ENCODE data around the gene WDR33. TPM values are rescaled to one million over a fixed set of nuclear protein-coding genes. Genes with fewer than 3 reads are reported as not detected.
"Not testable (repeated sequence)": the region's sequence is repeated elsewhere in the genome, so short reads cannot be mapped to it uniquely, and the experiment has no call there.

Gene WDR33
- total RNA-seq, 8 experiments from 2014 or later: 32.8 to 80.9 (median 49.2) TPM

DNA sequence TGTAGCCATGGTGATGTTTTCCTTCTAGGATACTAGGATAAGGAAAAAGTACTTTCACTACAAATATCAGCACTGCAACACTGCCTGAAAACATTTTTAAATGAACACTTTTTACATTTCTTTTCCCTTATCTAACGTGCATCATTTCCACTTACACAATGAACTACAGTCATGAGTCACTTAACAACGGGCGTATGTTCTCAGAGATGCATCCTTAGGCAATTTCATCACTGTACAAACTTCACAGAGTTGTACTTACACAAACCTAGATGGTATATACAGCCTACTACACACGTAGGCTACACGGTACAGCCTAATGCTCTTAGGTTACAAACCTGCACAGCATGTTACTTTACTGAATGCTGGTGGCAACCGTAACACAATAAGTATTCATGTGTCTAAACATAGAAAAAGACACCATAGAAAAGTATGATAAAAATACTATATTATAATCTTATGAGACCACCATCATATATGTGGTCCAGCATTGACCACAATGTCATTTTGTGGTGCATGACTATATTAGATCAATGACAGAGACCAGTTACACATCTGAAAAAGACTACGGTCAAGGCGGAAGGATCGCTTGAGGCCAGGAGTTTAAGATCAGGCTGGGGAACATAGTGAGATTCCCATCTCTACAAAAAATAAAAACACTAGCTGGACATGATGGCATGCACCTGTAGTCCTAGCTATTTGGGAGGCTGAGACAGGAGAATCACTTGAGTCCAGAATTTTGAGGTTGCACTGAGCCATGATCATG is 39.8 kb downstream of the WDR33 start:
- no peaks in the 10 kb centered on the region for H3K4me1 ChIP-seq (replicated peaks in 1 of 2)
- H3K4me3 ChIP-seq: no peak overlapping the region
- peak in 3 of 8 experiments; percentile 68 to 71 (median 69) for ATAC-seq (replicated peaks in 6 of 8)
- no peak overlapping the region for H3K27ac ChIP-seq
- in situ Hi-C loops (cut with MboI; ENCODE audit: low pct_unique_long_range_greater_than_20kb in 2 of 9, low sequenced_read_pairs in 9 of 9, unreplicated experiment in 9 of 9): no loop called here
- WGBS, 10 experiments: 36 to 100% (median 94%) methylated on average over 1 to 6 of the region's 9 CpGs; no CpG with 5 or more reads in 1 of the 10 experiments

DNA sequence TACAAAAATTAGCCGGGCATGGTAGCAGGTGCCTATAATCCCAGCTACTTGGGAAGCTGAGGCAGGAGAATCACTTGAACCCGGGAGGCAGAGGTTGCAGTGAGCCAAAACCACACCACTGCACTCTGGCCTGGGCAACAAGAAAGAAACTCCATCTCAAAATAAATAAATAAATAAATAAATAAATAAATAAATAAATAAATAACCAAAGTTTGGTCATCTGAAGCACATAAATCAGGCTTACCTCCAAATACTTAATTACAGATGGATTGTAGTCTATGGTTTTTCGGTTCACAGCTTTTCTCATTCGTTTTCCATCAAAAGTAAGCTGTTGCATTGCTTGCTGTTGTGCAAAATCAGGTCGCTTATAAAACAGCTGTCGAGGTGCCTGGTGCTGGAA is 40.4 kb downstream of the WDR33 start:
- WGBS, 10 experiments: 61 to 100% (median 93%) methylated on average over 1 to 6 of the region's 6 CpGs; no CpG with 5 or more reads in 1 of the 10 experiments
- H3K4me3 ChIP-seq; ATAC-seq (replicated peaks in 6 of 8); H3K27ac ChIP-seq; in situ Hi-C loops (cut with MboI; ENCODE audit: low pct_unique_long_range_greater_than_20kb in 2 of 9, low sequenced_read_pairs in 9 of 9, unreplicated experiment in 9 of 9); H3K4me1 ChIP-seq (replicated peaks in 1 of 2): not testable (repeated sequence)

DNA sequence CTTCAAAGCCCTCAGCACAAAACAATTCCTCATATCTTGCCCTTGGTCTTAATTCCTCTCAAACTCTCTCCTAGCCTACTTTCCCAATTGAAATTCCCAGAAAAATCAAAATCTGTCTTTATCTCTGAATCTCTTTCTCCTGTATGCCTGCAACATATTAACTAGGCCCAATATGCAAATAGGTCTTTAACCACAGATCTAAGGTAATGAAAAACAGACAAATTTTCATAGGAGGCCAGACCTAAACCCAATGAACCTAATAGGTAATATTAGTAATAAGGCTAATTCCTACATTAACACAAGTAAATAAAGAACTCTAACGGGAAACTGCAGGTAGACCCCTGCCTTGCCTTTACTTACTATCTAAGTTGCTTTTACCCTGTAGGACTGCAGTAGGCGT is 41.4 kb downstream of the WDR33 start:
- no peak overlapping the region for H3K4me3 ChIP-seq
- 60 to 100% (median 90%) methylated on average over 1 to 2 of the region's 2 CpGs; no CpG with 5 or more reads in 3 of the 10 experiments for WGBS, 10 experiments
- H3K27ac ChIP-seq: no peak overlapping the region
- in situ Hi-C loops (cut with MboI; ENCODE audit: low pct_unique_long_range_greater_than_20kb in 2 of 9, low sequenced_read_pairs in 9 of 9, unreplicated experiment in 9 of 9): no loop called here
- ATAC-seq (replicated peaks in 6 of 8): no peak
- H3K4me1 ChIP-seq (replicated peaks in 1 of 2): no peaks in the 10 kb centered on the region

DNA sequence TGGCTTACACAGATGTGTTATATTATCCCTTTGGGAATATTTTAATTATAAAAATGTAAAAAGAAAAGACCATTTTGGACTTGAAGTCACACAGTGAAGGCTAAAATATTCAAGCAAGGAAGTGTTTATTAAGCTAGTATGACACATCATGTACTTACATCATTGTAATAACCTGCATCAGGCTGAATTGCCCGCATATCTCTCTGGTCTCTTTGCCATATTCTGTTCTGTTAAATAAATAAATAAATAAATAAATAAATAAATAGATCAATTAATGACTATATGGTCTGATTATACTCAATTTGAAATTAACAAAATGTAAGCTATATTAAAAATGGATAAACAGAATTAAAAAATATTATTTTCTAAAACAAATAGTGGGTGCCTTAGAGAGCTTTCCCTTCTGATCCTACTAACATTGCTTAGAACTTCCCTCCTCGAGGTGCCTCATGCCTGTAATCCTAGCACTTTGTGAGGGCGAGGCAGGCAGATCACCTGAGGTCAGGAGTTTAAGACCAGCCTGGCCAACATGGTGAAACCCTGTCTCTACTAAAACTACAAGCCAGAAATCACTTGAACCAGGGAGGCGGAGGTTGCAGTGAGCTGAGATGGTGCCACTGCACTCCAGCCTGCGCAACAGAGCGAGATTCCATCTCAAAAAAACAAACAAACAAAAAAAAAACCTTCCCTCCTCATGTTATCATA is 42.0 kb downstream of the WDR33 start:
- 25 to 100% (median 86%) methylated on average over 1 to 5 of the region's 6 CpGs for WGBS, 10 experiments
- in situ Hi-C loops (cut with MboI; ENCODE audit: low pct_unique_long_range_greater_than_20kb in 2 of 9, low sequenced_read_pairs in 9 of 9, unreplicated experiment in 9 of 9): no loop called here
- no peak for ATAC-seq (replicated peaks in 6 of 8)

DNA sequence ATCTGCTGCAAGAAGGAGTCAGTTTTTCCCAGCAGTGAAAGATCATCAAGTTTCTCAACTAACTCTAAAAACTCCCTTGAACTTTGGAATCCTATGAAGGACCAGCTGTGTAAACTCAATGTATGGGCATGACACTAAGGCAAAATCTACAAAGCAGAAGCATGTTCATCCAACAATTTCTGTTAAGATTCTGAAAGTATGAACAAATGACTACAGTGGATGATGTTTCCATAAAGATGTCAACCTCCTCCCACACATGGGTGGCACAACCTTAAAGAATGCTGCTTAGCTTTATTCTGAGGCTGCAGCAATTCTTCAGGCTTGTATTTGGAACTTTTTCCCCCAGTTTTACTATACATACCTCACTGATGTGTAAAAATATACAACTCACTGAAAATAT is 47.2 kb downstream of the WDR33 start:
- no peak overlapping the region for H3K27ac ChIP-seq
- in situ Hi-C loops (cut with MboI; ENCODE audit: low pct_unique_long_range_greater_than_20kb in 2 of 9, low sequenced_read_pairs in 9 of 9, unreplicated experiment in 9 of 9): no loop called here
- no peaks in the 10 kb centered on the region for H3K4me1 ChIP-seq (replicated peaks in 1 of 2)
- H3K4me3 ChIP-seq: no peak overlapping the region
- no peak for ATAC-seq (replicated peaks in 6 of 8)

More for the DNA sequence above, 42.0 kb downstream of the WDR33 start:
- no peaks in the 10 kb centered on the region for H3K4me1 ChIP-seq (replicated peaks in 1 of 2)
- no peak overlapping the region for H3K27ac ChIP-seq
- no peak overlapping the region for H3K4me3 ChIP-seq

DNA sequence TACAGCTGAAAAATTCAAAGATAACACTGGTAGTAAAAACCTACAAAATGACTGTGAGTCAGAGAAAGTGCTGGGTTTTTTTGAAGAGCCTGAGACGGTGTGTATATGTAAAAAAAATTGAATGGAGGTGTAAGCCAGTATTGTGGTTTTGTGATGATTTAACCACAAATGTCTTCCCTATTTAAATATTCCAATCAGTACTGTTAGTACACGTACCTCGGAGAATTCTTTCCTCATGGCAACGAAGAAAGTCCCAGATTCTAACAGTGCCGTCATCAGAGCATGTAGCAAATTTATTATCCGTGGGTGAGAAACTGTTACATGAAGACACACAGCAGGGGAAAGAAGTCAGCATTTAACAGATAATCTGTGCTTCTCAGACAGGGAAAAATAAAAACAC is 48.1 kb downstream of the WDR33 start:
- WGBS, 10 experiments: 24 to 95% (median 79%) methylated on average over 2 to 6 of the region's 6 CpGs
- in situ Hi-C loops (cut with MboI; ENCODE audit: low pct_unique_long_range_greater_than_20kb in 2 of 9, low sequenced_read_pairs in 9 of 9, unreplicated experiment in 9 of 9): no loop called here
- H3K27ac ChIP-seq: no peak overlapping the region
- no peak overlapping the region for H3K4me3 ChIP-seq
- ATAC-seq (replicated peaks in 6 of 8): peak in 5 of 8 experiments; percentile 14 to 92 (median 81)
- no peaks in the 10 kb centered on the region for H3K4me1 ChIP-seq (replicated peaks in 1 of 2)

DNA sequence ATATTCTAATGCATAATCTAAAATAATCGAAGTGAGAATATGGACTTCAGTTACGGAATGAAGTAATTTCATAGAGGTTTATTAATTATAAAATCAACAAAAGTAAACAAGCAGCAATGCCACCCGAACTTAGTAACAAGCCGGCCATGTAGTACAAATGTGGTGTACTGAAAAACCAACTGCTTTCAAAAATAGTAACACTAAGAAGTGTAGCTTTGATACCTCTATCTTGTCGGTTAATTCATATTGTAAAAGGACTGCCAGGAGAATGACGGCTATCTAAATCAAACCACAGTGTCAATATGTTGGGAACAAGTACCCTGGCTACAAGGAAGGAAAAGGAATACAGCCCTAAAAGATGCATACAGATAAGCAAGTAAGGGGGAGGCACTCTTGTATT is 48.5 kb downstream of the WDR33 start:
- no peaks in the 10 kb centered on the region for H3K4me1 ChIP-seq (replicated peaks in 1 of 2)
- WGBS, 10 experiments: 85 to 100% (median 92%) methylated on average over 2 to 6 of the region's 6 CpGs; no CpG with 5 or more reads in 1 of the 10 experiments
- no peak for ATAC-seq (replicated peaks in 6 of 8)
- in situ Hi-C loops (cut with MboI; ENCODE audit: low pct_unique_long_range_greater_than_20kb in 2 of 9, low sequenced_read_pairs in 9 of 9, unreplicated experiment in 9 of 9): no loop called here
- no peak overlapping the region for H3K27ac ChIP-seq
- H3K4me3 ChIP-seq: no peak overlapping the region

DNA sequence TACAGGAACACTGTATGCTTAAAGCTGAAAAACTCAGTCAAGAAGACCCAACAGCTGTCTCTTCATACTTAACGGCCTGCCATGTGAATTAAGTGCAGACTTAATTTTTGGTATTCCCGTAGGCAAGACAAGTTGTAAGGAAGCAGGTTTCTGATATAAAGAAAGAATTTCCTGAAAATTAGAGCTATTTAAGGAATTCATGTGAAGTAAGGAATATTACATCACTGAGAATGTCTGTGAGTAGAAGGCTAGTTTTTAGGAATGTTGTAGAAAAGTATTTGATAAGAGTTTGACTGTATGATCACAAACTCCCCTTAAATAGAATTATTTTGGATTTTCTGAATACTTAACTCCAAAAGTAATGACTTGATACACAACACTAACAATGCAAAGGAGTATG is 51.0 kb downstream of the WDR33 start:
- in situ Hi-C loops (cut with MboI; ENCODE audit: low pct_unique_long_range_greater_than_20kb in 2 of 9, low sequenced_read_pairs in 9 of 9, unreplicated experiment in 9 of 9): no loop called here
- ATAC-seq (replicated peaks in 6 of 8): no peak

DNA sequence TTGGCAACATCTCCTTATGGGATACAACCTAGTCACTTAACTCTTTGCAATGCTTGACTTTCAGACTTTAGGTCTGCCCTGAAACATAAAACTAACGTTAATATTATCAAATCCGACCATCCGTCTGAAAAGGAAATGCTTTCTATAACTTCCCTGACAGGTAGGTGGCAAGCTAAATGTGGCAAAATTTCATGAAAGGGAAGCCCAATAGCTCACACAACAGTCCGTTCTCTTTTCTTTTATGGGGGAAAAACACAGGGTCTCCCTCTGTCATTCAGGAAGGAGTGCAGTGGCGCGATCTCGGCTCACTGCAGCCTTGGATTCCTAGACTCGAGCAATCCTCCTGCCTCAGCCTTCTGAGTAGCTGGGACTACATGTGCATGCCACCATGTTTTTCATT is 56.8 kb downstream of the WDR33 start:
- no peak for ATAC-seq (replicated peaks in 6 of 8)
- in situ Hi-C loops (cut with MboI; ENCODE audit: low pct_unique_long_range_greater_than_20kb in 2 of 9, low sequenced_read_pairs in 9 of 9, unreplicated experiment in 9 of 9): no loop called here
- 78 to 100% (median 98%) methylated on average over 1 to 8 of the region's 8 CpGs; no CpG with 5 or more reads in 1 of the 10 experiments for WGBS, 10 experiments
- Histone ChIP-seq H3K4me3 (no peak overlapping the region), H3K27ac (no peak overlapping the region), H3K4me1 (replicated peaks in 1 of 2) (no peaks in the 10 kb centered on the region)

More for the DNA sequence above, 51.0 kb downstream of the WDR33 start:
- Histone ChIP-seq H3K4me1 (replicated peaks in 1 of 2) (no peaks in the 10 kb centered on the region), H3K27ac (no peak overlapping the region), H3K4me3 (no peak overlapping the region)
- WGBS, 10 experiments: 60 to 100% (median 96%) methylated on average over 1 to 2 of the region's 2 CpGs; no CpG with 5 or more reads in 1 of the 10 experiments

DNA sequence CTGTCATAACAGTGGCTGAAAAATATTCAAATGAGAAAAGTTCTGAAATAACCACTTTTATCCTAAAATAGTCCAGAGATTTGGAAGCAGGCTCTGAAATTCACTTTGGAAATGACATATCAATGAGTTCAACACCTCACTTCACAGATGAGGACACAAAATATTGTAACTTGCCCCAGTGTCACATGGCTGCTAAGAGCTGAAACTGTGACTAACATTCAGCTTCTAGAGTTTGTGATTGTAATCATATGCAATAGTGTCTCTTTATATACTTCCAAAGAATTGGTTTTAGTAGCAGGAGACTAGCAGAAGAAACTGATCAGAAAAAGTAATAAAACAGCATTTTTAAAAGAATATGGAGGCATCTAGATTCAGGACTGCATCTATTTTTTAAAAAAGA is 57.6 kb downstream of the WDR33 start:
- in situ Hi-C loops (cut with MboI; ENCODE audit: low pct_unique_long_range_greater_than_20kb in 2 of 9, low sequenced_read_pairs in 9 of 9, unreplicated experiment in 9 of 9): no loop called here
- Histone ChIP-seq H3K4me3 (no peak overlapping the region), H3K4me1 (replicated peaks in 1 of 2) (no peaks in the 10 kb centered on the region), H3K27ac (no peak overlapping the region)
- no peak for ATAC-seq (replicated peaks in 6 of 8)

DNA sequence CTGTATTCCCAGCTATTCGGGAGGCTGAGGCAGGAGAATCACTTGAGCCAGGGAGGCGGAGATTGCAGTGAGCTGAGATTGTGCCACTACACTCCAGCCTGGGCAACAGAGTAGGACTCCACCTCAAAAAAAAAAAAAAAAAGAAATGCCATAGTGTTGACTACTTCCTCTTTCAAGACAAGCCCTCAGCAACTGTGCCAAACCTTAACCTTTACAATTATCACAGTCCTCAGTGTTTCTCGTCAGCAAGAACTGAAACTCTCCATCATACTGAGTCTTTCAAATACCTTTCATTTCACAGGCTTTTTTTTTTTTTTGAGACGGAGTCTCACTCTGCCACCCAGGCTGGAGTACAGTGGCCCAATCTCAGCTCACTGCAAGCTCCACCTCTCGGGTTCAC is 61.4 kb downstream of the WDR33 start:
- WGBS, 10 experiments: 80 to 100% (median 92%) methylated on average over 2 to 3 of the region's 5 CpGs; no CpG with 5 or more reads in 3 of the 10 experiments
- in situ Hi-C loops (cut with MboI; ENCODE audit: low pct_unique_long_range_greater_than_20kb in 2 of 9, low sequenced_read_pairs in 9 of 9, unreplicated experiment in 9 of 9); H3K4me1 ChIP-seq (replicated peaks in 1 of 2); H3K27ac ChIP-seq; H3K4me3 ChIP-seq; ATAC-seq (replicated peaks in 6 of 8): not testable (repeated sequence)

DNA sequence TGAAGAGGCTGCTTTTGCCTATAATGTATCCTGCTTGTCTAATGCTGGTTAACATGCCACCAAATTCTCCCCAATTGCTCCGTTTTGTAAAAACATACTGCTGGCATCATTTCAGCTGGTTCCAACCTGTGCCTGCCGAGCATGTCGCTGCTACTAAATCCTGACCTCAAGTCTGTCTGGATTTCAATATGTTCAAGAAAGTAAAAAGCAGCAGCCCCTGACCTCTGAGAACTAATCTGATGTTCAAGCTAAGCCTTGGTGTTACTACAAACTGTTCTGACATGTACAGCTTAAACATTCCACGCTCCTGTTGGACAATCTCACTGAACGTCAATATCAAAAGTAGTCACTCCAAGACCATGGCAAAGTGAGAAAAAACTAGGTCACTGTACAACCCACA is 63.4 kb downstream of the WDR33 start:
- H3K27ac ChIP-seq: no peak overlapping the region
- H3K4me3 ChIP-seq: no peak overlapping the region
- WGBS, 10 experiments: 80 to 100% (median 98%) methylated on average over 1 to 5 of the region's 5 CpGs; no CpG with 5 or more reads in 1 of the 10 experiments
- in situ Hi-C loops (cut with MboI; ENCODE audit: low pct_unique_long_range_greater_than_20kb in 2 of 9, low sequenced_read_pairs in 9 of 9, unreplicated experiment in 9 of 9): no loop called here
- no peak for ATAC-seq (replicated peaks in 6 of 8)
- no peaks in the 10 kb centered on the region for H3K4me1 ChIP-seq (replicated peaks in 1 of 2)

DNA sequence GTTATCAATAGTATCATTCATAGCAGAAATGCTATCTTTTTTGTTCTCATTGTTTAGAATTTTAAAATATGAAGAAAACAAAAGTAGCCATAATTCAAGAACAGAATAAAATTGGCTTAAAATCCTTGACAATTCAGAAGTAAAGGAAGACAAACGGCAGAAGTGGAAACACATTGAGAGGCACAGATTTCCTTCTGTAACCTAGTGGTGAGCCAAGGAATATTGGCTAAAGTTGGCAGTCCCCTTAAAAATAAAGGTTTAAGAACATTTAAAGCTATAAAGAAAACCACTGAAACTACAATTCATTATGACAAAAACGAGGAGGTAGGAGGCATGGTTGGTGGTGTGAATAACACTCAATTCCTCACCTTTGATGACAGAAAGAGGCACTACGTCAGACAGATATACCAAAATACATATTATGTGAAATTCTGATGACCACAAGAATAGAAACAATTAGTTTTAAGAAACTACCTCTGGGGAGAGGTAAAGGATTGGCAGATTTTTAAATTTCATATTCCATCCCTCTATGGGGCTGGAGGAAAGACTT is 67.4 kb downstream of the WDR33 start:
- H3K27ac ChIP-seq: no peak overlapping the region
- in situ Hi-C loops (cut with MboI; ENCODE audit: low pct_unique_long_range_greater_than_20kb in 2 of 9, low sequenced_read_pairs in 9 of 9, unreplicated experiment in 9 of 9): no loop called here
- no peak overlapping the region for H3K4me3 ChIP-seq
- H3K4me1 ChIP-seq (replicated peaks in 1 of 2): peaks cover 0 to 2% of the 10 kb centered on the region in 2 donors
- WGBS, 10 experiments: 50 to 100% (median 74%) methylated on average over 1 to 3 of the region's 3 CpGs
- no peak for ATAC-seq (replicated peaks in 6 of 8)
